Measurements from ENCODE around the gene VCAN.

The VCAN gene

GRCh38 chr5:83540783-83541182 is 69.2 kb downstream of the VCAN start:
- no peak for DNase-seq

- DNase-seq = no peak
Observed at GRCh38 chr5:83542839-83543238, 71.3 kb downstream of the VCAN start.

- DNase-seq = no peak
Observed at GRCh38 chr5:83543898-83544297, 72.4 kb downstream of the VCAN start.

GRCh38 chr5:83547161-83547560 is 75.6 kb downstream of the VCAN start:
- no peak for DNase-seq

GRCh38 chr5:83547889-83548288 is 76.3 kb downstream of the VCAN start:
- DNase-seq = no peak

GRCh38 chr5:83548581-83548980 is 77.0 kb downstream of the VCAN start:
- no peak for DNase-seq

- no peak for DNase-seq
Observed at GRCh38 chr5:83549076-83549475, 77.5 kb downstream of the VCAN start.

GRCh38 chr5:83549674-83550073 is 78.1 kb downstream of the VCAN start:
- DNase-seq = no peak

GRCh38 chr5:83551821-83552220 is 80.3 kb downstream of the VCAN start:
- DNase-seq = no peak

GRCh38 chr5:83552275-83552674 is 80.7 kb downstream of the VCAN start:
- DNase-seq = no peak

GRCh38 chr5:83553000-83553486 is 81.5 kb downstream of the VCAN start:
- no peak for DNase-seq

GRCh38 chr5:83554133-83554532 is 82.6 kb downstream of the VCAN start:
- DNase-seq = no peak

GRCh38 chr5:83554686-83555085 is 83.1 kb downstream of the VCAN start:
- no peak for DNase-seq

- no peak for DNase-seq
Observed at GRCh38 chr5:83555263-83555662, 83.7 kb downstream of the VCAN start.

- DNase-seq = no peak
Observed at GRCh38 chr5:83556190-83556589, 84.6 kb downstream of the VCAN start.

GRCh38 chr5:83559118-83559785 is 87.7 kb downstream of the VCAN start:
- no peak for DNase-seq

- no peak for DNase-seq
Observed at GRCh38 chr5:83562071-83562606, 90.6 kb downstream of the VCAN start.

- no peak for DNase-seq
Observed at GRCh38 chr5:83562791-83563557, 91.4 kb downstream of the VCAN start.

- DNase-seq = no peak
Observed at GRCh38 chr5:83563631-83564030, 92.1 kb downstream of the VCAN start.

GRCh38 chr5:83564069-83564749 is 92.7 kb downstream of the VCAN start:
- DNase-seq = peak; percentile 43

- DNase-seq = no peak
Observed at GRCh38 chr5:83567741-83568140, 96.2 kb downstream of the VCAN start.

- no peak for DNase-seq
Observed at GRCh38 chr5:83568186-83568585, 96.6 kb downstream of the VCAN start.

GRCh38 chr5:83570916-83571315 is 99.4 kb downstream of the VCAN start:
- DNase-seq = no peak

- no peak for DNase-seq
Observed at GRCh38 chr5:83572271-83572670, 100.7 kb downstream of the VCAN start.

Measured in CD4-positive, alpha-beta T cell treated with Interleukin-17A for 1 hour (primary cell).